Measurements from ENCODE around the gene TSLP.
A peak's percentile ranks its signal among the peaks of the same experiment; 100 is the strongest.

Gene TSLP

DNA sequence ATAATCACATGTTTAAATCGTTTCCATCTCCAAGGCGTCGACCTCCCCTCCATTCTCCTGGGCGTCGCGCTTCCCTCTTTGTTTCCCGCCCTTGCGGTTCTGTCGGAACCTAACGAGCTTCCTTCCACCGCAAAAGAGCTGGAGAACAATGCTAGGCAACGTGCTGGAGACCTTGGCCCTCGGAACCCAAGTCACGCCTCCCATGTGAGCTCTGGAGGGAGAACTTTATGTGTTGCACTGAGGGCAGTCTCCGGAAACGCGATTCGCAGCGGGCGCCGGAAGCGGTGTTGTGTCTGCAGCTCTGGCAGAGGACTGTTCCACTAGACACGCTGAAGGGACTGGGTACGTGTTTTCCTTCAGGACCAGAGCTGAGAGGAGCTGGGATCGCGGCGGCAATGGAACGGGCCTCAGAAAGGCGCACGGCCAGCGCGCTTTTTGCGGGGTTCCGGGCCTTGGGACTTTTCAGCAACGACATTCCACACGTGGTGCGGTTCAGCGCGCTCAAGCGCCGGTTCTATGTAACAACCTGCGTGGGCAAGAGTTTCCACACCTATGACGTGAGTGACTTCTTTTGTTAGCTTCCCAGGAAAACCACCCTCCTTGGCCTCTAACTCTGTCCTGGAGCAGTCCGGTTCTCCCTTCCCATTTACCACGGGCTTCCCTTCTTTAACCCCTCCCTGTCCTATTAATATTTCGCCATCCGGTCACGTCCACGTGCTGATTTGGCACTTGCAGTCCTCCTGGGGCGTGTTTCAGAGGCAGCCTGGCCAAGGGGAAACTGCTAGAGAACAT is 20.7 kb downstream of the TSLP start, which contains the start of gene WDR36:
WDR36 (plus strand) TSS at position 287 of the 792 bp plus-strand sequence; CDS start at position 396, 109 bp downstream.
- Histone ChIP-seq H3K27ac (ENCODE audit: insufficient read depth, low read length, poor library complexity, severe bottlenecking) (peak within 1 kb of the TSS; percentile 85), H3K4me3 (ENCODE audit: insufficient read depth, low read depth, low read length, poor library complexity, severe bottlenecking) (peak within 1 kb of the TSS; percentile 95), H3K27me3 (replicated peaks; ENCODE audit: control insufficient read depth, insufficient read depth, low read length, poor library complexity, severe bottlenecking) (no peaks in the 10 kb centered on the region), H3K9me3 (ENCODE audit: control insufficient read depth, low read length) (no peaks in the 10 kb centered on the region), H3K36me3 (ENCODE audit: control insufficient read depth, insufficient read depth, low read length) (peaks cover 8% of the 10 kb centered on the region), H3K4me1 (ENCODE audit: control insufficient read depth, insufficient read depth, low read length, poor library complexity, severe bottlenecking) (peaks cover 10% of the 10 kb centered on the region)
- DNase-seq, result peak; percentile 68 to 78 (median 77)

DNA sequence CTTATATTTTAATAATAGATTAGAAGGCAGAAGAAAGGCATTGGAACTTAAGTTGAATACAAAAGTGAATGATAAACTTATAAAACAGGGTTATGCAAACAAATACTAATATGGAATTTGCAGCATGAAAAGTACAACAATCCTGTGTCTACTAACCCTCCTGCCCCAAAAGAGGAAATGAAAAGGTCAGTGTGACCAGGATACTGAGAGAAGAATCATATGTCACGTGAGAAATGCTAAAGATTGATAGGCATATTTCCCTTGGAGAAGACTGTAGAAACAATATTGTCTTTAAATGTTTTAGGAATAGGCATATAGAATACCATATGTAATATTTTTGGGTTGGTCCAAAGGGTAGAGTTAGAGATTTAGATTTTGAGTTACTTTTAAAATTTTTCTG is 24.5 kb downstream of the TSLP start:
- Histone ChIP-seq H3K4me3 (ENCODE audit: insufficient read depth, low read depth, low read length, poor library complexity, severe bottlenecking) (no peak overlapping the region), H3K27me3 (replicated peaks; ENCODE audit: control insufficient read depth, insufficient read depth, low read length, poor library complexity, severe bottlenecking) (no peaks in the 10 kb centered on the region), H3K27ac (ENCODE audit: insufficient read depth, low read length, poor library complexity, severe bottlenecking) (no peak overlapping the region), H3K36me3 (ENCODE audit: control insufficient read depth, insufficient read depth, low read length) (peaks cover 30% of the 10 kb centered on the region), H3K4me1 (ENCODE audit: control insufficient read depth, insufficient read depth, low read length, poor library complexity, severe bottlenecking) (peaks cover 10% of the 10 kb centered on the region), H3K9me3 (ENCODE audit: control insufficient read depth, low read length) (no peaks in the 10 kb centered on the region)
- DNase-seq, result no peak

DNA sequence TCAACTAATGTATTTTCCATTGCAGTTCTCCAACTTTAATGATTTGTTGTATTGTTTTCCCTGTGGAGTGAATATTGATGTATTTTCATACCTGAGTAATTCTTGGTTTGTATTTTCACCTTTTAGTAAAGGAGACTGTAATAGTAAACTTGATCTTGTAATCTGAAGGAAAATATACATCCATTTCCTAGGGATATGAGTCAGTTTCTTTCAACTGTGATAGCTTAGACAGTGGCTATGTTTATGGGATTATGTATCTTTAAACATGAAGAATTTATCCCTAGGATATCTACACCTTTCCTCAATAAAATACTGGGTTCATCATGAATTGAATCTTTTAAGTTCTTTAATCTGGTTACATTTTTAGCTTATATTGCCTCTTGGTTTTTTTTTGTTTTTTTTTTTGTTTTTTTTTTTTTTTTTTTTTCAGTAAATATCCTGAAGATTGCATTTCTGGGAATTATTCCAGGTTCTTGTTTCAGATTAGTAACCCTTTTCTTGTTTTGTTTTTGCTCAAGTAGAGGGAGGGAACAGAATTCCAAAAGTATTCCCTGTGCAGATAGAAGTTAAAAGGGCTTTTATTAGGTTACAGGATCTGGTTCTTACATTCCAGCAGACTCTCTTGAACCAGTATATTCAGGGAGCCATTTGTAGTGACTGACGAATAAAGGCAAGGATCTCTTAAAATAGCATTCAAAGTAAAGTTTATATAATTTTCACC is 27.7 kb downstream of the TSLP start:
- no peaks in the 10 kb centered on the region for H3K27me3 ChIP-seq (replicated peaks; ENCODE audit: control insufficient read depth, insufficient read depth, low read length, poor library complexity, severe bottlenecking)
- H3K4me3 ChIP-seq (ENCODE audit: insufficient read depth, low read depth, low read length, poor library complexity, severe bottlenecking), result no peak overlapping the region
- no peak overlapping the region for H3K27ac ChIP-seq (ENCODE audit: insufficient read depth, low read length, poor library complexity, severe bottlenecking)
- peaks cover 53% of the 10 kb centered on the region for H3K36me3 ChIP-seq (ENCODE audit: control insufficient read depth, insufficient read depth, low read length)
- no peak for DNase-seq
- H3K9me3 ChIP-seq (ENCODE audit: control insufficient read depth, low read length), result no peaks in the 10 kb centered on the region
- H3K4me1 ChIP-seq (ENCODE audit: control insufficient read depth, insufficient read depth, low read length, poor library complexity, severe bottlenecking), result peaks cover 4% of the 10 kb centered on the region

DNA sequence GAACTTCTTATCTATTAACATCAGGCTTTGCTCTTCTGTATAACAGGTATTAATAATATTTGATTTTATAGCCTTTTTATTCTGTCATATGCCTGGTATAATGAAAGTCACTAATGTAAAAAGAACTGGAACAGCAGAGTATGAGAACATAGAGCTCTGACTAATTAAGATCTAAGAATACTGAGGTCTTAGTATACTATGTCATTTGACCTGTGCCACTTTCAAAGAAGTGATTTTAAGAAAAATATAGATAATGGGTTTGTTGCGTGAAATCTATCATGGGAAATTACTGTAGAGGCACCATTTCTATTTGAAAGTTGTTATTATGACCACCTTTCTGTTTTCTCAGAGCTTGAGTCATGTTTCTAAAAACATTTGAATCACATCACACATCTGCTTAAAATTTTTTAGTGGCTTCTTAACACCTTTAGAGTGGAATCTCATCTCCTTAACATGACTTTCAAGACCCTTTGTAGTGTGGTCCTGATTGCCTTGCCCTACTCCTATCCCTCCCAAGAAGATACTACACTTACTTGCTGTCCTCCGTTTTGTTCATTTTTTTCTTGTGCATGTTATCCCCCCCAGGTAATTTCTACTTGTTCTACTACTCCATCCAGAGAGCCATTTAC is 34.9 kb downstream of the TSLP start:
- no peak for DNase-seq
- H3K36me3 ChIP-seq (ENCODE audit: control insufficient read depth, insufficient read depth, low read length), result peaks cover 79% of the 10 kb centered on the region

DNA sequence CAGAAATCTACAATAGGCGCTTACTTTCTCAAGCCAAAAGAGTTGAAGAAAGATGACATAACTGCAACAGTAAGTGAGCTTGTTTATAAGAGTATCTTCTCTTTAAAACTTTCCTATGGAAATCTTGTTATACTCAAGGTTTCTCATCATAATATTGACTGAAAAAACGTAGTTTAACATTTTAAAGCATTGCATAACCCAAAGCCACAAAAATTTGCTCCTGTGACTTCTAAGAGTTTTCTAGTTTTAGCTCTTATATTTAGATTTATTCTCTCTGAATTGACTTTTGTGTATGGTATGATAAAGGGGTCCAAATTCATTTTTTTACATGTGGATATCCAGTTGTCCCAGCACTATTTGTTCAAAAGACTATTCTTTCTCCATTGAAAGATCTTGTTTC is 35.9 kb downstream of the TSLP start:
- no peak for DNase-seq
- H3K4me1 ChIP-seq (ENCODE audit: control insufficient read depth, insufficient read depth, low read length, poor library complexity, severe bottlenecking), result no peaks in the 10 kb centered on the region
- H3K27me3 ChIP-seq (replicated peaks; ENCODE audit: control insufficient read depth, insufficient read depth, low read length, poor library complexity, severe bottlenecking), result no peaks in the 10 kb centered on the region
- no peak overlapping the region for H3K4me3 ChIP-seq (ENCODE audit: insufficient read depth, low read depth, low read length, poor library complexity, severe bottlenecking)
- H3K36me3 ChIP-seq (ENCODE audit: control insufficient read depth, insufficient read depth, low read length), result peaks cover 75% of the 10 kb centered on the region
- H3K27ac ChIP-seq (ENCODE audit: insufficient read depth, low read length, poor library complexity, severe bottlenecking), result no peak overlapping the region
- H3K9me3 ChIP-seq (ENCODE audit: control insufficient read depth, low read length), result no peaks in the 10 kb centered on the region

More for the DNA sequence above, 34.9 kb downstream of the TSLP start:
- H3K4me3 ChIP-seq (ENCODE audit: insufficient read depth, low read depth, low read length, poor library complexity, severe bottlenecking), result no peak overlapping the region
- H3K27ac ChIP-seq (ENCODE audit: insufficient read depth, low read length, poor library complexity, severe bottlenecking), result no peak overlapping the region
- H3K27me3 ChIP-seq (replicated peaks; ENCODE audit: control insufficient read depth, insufficient read depth, low read length, poor library complexity, severe bottlenecking), result no peaks in the 10 kb centered on the region
- no peaks in the 10 kb centered on the region for H3K4me1 ChIP-seq (ENCODE audit: control insufficient read depth, insufficient read depth, low read length, poor library complexity, severe bottlenecking)
- H3K9me3 ChIP-seq (ENCODE audit: control insufficient read depth, low read length), result no peaks in the 10 kb centered on the region

DNA sequence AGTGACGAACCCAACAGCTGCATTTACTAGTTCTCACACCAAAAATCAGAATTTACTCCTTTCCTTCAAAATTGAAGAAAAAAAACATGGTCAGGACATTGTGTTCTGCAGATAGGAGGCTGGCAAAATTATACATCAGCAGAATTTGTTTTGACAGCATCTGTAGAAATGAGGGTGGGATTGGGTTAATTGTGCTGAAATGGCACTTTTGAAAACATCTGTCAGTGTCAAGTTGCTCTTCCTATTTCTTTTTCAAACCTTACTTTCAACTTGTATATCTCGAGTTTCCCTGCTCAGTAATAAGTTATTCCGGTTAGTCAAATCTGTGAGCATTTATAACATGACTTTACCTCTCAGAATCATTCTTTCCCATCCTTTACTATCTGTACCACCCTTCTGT is 40.4 kb downstream of the TSLP start:
- no peak overlapping the region for H3K4me3 ChIP-seq (ENCODE audit: insufficient read depth, low read depth, low read length, poor library complexity, severe bottlenecking)
- no peaks in the 10 kb centered on the region for H3K27me3 ChIP-seq (replicated peaks; ENCODE audit: control insufficient read depth, insufficient read depth, low read length, poor library complexity, severe bottlenecking)
- no peak for DNase-seq
- no peak overlapping the region for H3K27ac ChIP-seq (ENCODE audit: insufficient read depth, low read length, poor library complexity, severe bottlenecking)
- no peaks in the 10 kb centered on the region for H3K4me1 ChIP-seq (ENCODE audit: control insufficient read depth, insufficient read depth, low read length, poor library complexity, severe bottlenecking)
- H3K36me3 ChIP-seq (ENCODE audit: control insufficient read depth, insufficient read depth, low read length), result peaks cover 47% of the 10 kb centered on the region
- no peaks in the 10 kb centered on the region for H3K9me3 ChIP-seq (ENCODE audit: control insufficient read depth, low read length)

DNA sequence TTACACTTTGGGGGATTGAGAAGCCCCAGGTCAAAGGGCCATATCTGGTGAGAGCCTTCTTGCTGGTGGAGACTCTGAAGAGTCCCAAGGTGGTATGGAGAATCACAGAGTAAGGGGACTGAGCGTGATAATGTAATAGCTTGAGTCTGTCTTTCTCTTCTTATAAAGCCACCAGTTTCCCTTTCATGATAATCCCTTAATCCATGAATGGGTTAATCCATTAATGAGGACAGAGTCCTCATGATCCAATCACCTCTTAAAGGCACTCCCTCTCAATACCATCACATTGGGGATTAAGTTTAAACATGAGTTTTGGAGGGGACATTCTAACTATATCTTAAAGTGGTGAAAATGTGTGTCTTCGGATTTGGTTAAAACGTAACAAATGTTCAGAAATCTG is 42.2 kb downstream of the TSLP start:
- Histone ChIP-seq H3K4me1 (ENCODE audit: control insufficient read depth, insufficient read depth, low read length, poor library complexity, severe bottlenecking) (no peaks in the 10 kb centered on the region), H3K27ac (ENCODE audit: insufficient read depth, low read length, poor library complexity, severe bottlenecking) (no peak overlapping the region), H3K9me3 (ENCODE audit: control insufficient read depth, low read length) (no peaks in the 10 kb centered on the region), H3K36me3 (ENCODE audit: control insufficient read depth, insufficient read depth, low read length) (peaks cover 41% of the 10 kb centered on the region), H3K27me3 (replicated peaks; ENCODE audit: control insufficient read depth, insufficient read depth, low read length, poor library complexity, severe bottlenecking) (no peaks in the 10 kb centered on the region), H3K4me3 (ENCODE audit: insufficient read depth, low read depth, low read length, poor library complexity, severe bottlenecking) (no peak overlapping the region)
- DNase-seq, result no peak

DNA sequence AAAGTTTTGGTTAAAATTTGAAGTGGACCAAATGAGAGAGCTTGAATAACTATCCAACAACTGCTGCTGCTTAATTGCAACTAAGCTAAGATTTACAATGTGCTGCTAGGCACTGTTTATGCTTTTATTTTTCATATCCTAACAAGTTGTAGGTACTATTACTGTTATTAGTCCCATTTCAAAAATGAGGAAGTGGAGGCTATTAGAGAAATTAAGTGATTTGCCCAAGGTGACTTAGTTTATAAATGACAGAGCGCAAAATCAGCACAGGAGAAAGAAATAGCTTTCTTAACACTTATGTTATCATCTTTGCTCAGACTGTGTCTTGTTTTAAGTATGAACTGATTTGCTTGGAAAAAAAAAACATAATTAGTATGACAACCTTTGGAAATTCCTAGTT is 43.7 kb downstream of the TSLP start:
- DNase-seq, result no peak
- Histone ChIP-seq H3K36me3 (ENCODE audit: control insufficient read depth, insufficient read depth, low read length) (peaks cover 42% of the 10 kb centered on the region), H3K27me3 (replicated peaks; ENCODE audit: control insufficient read depth, insufficient read depth, low read length, poor library complexity, severe bottlenecking) (no peaks in the 10 kb centered on the region), H3K9me3 (ENCODE audit: control insufficient read depth, low read length) (no peaks in the 10 kb centered on the region), H3K27ac (ENCODE audit: insufficient read depth, low read length, poor library complexity, severe bottlenecking) (no peak overlapping the region), H3K4me1 (ENCODE audit: control insufficient read depth, insufficient read depth, low read length, poor library complexity, severe bottlenecking) (no peaks in the 10 kb centered on the region), H3K4me3 (ENCODE audit: insufficient read depth, low read depth, low read length, poor library complexity, severe bottlenecking) (no peak overlapping the region)

DNA sequence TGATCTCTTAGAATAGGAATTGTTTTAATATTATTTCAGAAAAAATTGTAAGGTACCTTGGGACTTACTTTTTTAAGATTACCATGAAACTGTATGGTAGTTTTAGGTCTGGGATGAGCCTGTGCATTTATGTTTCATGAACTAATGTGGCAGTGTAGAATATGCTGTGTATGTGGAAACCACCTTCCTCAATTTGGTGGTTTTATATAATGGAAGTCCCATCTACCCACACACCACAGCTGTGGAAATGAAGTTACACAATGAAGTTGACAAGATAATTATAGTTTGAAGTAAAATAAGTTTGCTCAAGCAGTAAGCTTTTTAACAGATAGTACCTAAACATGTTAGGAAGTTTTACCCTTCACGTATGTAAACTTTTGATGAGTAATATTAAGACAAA is 45.0 kb downstream of the TSLP start:
- H3K27ac ChIP-seq (ENCODE audit: insufficient read depth, low read length, poor library complexity, severe bottlenecking), result no peak overlapping the region
- no peaks in the 10 kb centered on the region for H3K9me3 ChIP-seq (ENCODE audit: control insufficient read depth, low read length)
- DNase-seq, result no peak
- no peaks in the 10 kb centered on the region for H3K4me1 ChIP-seq (ENCODE audit: control insufficient read depth, insufficient read depth, low read length, poor library complexity, severe bottlenecking)
- no peaks in the 10 kb centered on the region for H3K27me3 ChIP-seq (replicated peaks; ENCODE audit: control insufficient read depth, insufficient read depth, low read length, poor library complexity, severe bottlenecking)
- H3K36me3 ChIP-seq (ENCODE audit: control insufficient read depth, insufficient read depth, low read length), result peaks cover 45% of the 10 kb centered on the region
- no peak overlapping the region for H3K4me3 ChIP-seq (ENCODE audit: insufficient read depth, low read depth, low read length, poor library complexity, severe bottlenecking)

DNA sequence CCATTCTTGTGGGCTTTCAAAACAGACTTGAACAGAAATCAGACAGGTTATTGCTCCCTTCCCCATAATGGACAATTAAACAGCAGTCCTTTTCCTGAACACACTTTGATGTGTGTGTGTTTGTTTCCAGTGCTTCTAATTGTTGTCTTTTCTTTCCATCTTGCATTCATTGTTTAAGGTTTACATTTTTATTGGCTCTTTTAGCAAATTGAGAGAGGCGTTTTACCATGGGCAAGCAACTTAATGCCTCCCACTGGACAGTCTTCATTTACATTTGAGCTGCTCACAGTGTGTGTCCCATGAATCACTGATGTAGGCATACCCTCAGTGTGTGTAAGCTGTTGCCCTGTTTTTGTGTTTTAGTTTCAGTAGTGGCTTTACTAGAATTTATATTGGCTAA is 45.6 kb downstream of the TSLP start:
- Histone ChIP-seq H3K4me3 (ENCODE audit: insufficient read depth, low read depth, low read length, poor library complexity, severe bottlenecking) (no peak overlapping the region), H3K36me3 (ENCODE audit: control insufficient read depth, insufficient read depth, low read length) (peaks cover 51% of the 10 kb centered on the region), H3K4me1 (ENCODE audit: control insufficient read depth, insufficient read depth, low read length, poor library complexity, severe bottlenecking) (no peaks in the 10 kb centered on the region), H3K9me3 (ENCODE audit: control insufficient read depth, low read length) (no peaks in the 10 kb centered on the region), H3K27me3 (replicated peaks; ENCODE audit: control insufficient read depth, insufficient read depth, low read length, poor library complexity, severe bottlenecking) (no peaks in the 10 kb centered on the region), H3K27ac (ENCODE audit: insufficient read depth, low read length, poor library complexity, severe bottlenecking) (no peak overlapping the region)
- DNase-seq, result no peak
